D721Med (cell line): ENCODE results near the gene CES2.

Experiments
- DNase-seq: peaks from one replicate; pipeline ENCODE4 v3.0.0; 2011; ENCODE audit warnings: low spot score; ENCODE audit not compliant: insufficient read length
- FAIRE-seq: peaks from 2 replicates; lab custom pipeline; 2011; peaks lifted over from hg19 to GRCh38; lab: Jason Lieb, UNC
- CTCF ChIP-seq: IDR thresholded peaks from 2 replicates; pipeline ENCODE4 v1.5.1; 2012; ENCODE audit warnings: mild to moderate bottlenecking, control low read depth; ENCODE audit not compliant: insufficient read depth; ENCODE audit errors: missing control alignments

CES2 gene

GRCh38 chr16:66936462-66936861 is 1.1 kb downstream of the CES2 start:
- FAIRE-seq (no peak), DNase-seq (no peak)
- no peak for TF ChIP-seq CTCF

- DNase-seq (no peak), FAIRE-seq (no peak)
- TF ChIP-seq CTCF, result no peak
Observed at GRCh38 chr16:66936889-66937554, 1.7 kb downstream of the CES2 start.

- no peak for FAIRE-seq
- no peak for DNase-seq
- TF ChIP-seq CTCF, result no peak
Observed at GRCh38 chr16:66937725-66938337, 2.5 kb downstream of the CES2 start.

- FAIRE-seq (no peak), DNase-seq (no peak)
- TF ChIP-seq CTCF, result no peak
Observed at GRCh38 chr16:66939366-66939765, 4.0 kb downstream of the CES2 start.

- DNase-seq (no peak), FAIRE-seq (no peak)
- TF ChIP-seq CTCF, result no peak
Observed at GRCh38 chr16:66940236-66940635, 4.9 kb downstream of the CES2 start.

GRCh38 chr16:66942981-66943380 is 7.7 kb downstream of the CES2 start:
- FAIRE-seq, result no peak
- TF ChIP-seq CTCF, result no peak
- DNase-seq, result no peak

- DNase-seq, result no peak
- TF ChIP-seq CTCF, result no peak
- no peak for FAIRE-seq
Observed at GRCh38 chr16:66943426-66944053, 8.2 kb downstream of the CES2 start.
